Stimulated activated CD4-positive, alpha-beta T cell treated with anti-CD3 and anti-CD28 coated beads, Interleukin-15, amount 100 ng/mL, for 1 hour (primary cell): ENCODE data around the gene TMEM167A.

Experiments used
- DNase-seq, 2 donors: peaks; one replicate each; pipeline ENCODE4 v3.0.0-alpha.2; 2020; ENCODE audit warnings: low read depth in 1 of 2, low spot score in 1 of 2

TMEM167A gene

GRCh38 chr5:83076742-83077661 is at the start of gene TMEM167A, which contains the start of gene XRCC4:
Gene TMEM167A (minus strand): TSS chr5:83077394. CDS start chr5:83077323, 71 bp downstream.
Gene XRCC4 (plus strand): TSS chr5:83077547. CDS start chr5:83104920, 27,373 bp downstream.
- peak; percentile 78 to 83 for DNase-seq

- no peak for DNase-seq
Measured at GRCh38 chr5:83126501-83126900, 49.3 kb upstream of the TMEM167A start.

GRCh38 chr5:83125560-83125959 is 48.4 kb upstream of the TMEM167A start:
- no peak for DNase-seq

- no peak for DNase-seq
Measured at GRCh38 chr5:83124593-83124992, 47.4 kb upstream of the TMEM167A start.

GRCh38 chr5:83118976-83119375 is 41.8 kb upstream of the TMEM167A start:
- DNase-seq, result no peak

GRCh38 chr5:83118471-83118870 is 41.3 kb upstream of the TMEM167A start:
- DNase-seq, result no peak

GRCh38 chr5:83115816-83116215 is 38.6 kb upstream of the TMEM167A start:
- no peak for DNase-seq

- no peak for DNase-seq
Measured at GRCh38 chr5:83109380-83109779, 32.2 kb upstream of the TMEM167A start.

- DNase-seq, result no peak
Measured at GRCh38 chr5:83107692-83108420, 30.7 kb upstream of the TMEM167A start.

GRCh38 chr5:83104021-83104420 is 26.8 kb upstream of the TMEM167A start:
- no peak for DNase-seq

- DNase-seq, result no peak
Measured at GRCh38 chr5:83102364-83102980, 25.3 kb upstream of the TMEM167A start.

GRCh38 chr5:83101514-83101913 is 24.3 kb upstream of the TMEM167A start:
- DNase-seq, result no peak

GRCh38 chr5:83099445-83099844 is 22.3 kb upstream of the TMEM167A start:
- DNase-seq, result no peak

GRCh38 chr5:83099001-83099400 is 21.8 kb upstream of the TMEM167A start:
- DNase-seq, result no peak

- DNase-seq, result no peak
Measured at GRCh38 chr5:83097689-83098231, 20.6 kb upstream of the TMEM167A start.

GRCh38 chr5:83096660-83097339 is 19.6 kb upstream of the TMEM167A start:
- no peak for DNase-seq

- DNase-seq, result no peak
Measured at GRCh38 chr5:83095957-83096539, 18.9 kb upstream of the TMEM167A start.

GRCh38 chr5:83095163-83095956 is 18.2 kb upstream of the TMEM167A start:
- DNase-seq, result no peak

- no peak for DNase-seq
Measured at GRCh38 chr5:83093692-83094091, 16.5 kb upstream of the TMEM167A start.

GRCh38 chr5:83092619-83093018 is 15.4 kb upstream of the TMEM167A start:
- no peak for DNase-seq
